Measurements from ENCODE around the gene ZFAND3. TPM values are rescaled to one million over a fixed set of nuclear protein-coding genes. Genes with fewer than 3 reads are reported as not detected.
"Not testable (repeated sequence)": the region's sequence is repeated elsewhere in the genome, so short reads cannot be mapped to it uniquely, and the experiment has no call there.

Gene ZFAND3
- total and polyA plus RNA-seq, 3 donors from 2014 or later = 104 to 329 (median 109) TPM

DNA sequence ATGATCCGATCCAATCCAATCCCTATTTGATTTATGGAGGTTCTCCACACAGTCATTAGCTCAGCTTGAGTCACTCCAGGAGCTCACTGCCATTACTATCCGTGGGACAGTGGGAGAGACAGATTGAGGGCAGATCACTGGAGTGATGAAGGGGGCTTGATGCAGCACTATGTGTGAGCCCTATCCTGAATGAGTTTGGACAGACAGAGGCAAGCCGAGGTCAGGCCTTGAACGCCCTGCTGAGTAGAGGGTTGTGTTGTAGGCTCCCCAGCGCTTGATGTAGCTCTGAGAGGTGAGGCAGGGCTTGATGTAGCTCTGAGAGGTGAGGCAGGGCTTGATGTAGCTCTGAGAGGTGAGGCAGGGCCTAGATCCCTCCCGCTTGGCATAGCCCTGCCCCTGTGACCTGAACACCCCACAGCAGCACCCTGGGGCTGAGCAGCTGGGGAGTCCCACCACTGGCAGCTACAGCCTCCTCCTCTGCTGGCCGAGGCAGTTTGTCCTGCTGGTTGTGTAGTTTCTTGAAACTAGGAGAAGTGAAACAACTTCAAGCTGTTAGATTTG, 58.7 kb downstream of the ZFAND3 start:
- Histone ChIP-seq H3K27me3 (no peaks in the 10 kb centered on the region), H3K4me1 (peaks cover 11% of the 10 kb centered on the region), H3K27ac (no peak overlapping the region), H3K4me3 (no peak overlapping the region), H3K9me3 (no peaks in the 10 kb centered on the region), H3K36me3 (ENCODE audit: low read depth, missing control alignments) (no peaks in the 10 kb centered on the region)
- 74 to 83% methylated on average over 7 of the region's 7 CpGs for WGBS, 2 donors
- DNase-seq = no peak
- TF ChIP-seq, protein P1, sequence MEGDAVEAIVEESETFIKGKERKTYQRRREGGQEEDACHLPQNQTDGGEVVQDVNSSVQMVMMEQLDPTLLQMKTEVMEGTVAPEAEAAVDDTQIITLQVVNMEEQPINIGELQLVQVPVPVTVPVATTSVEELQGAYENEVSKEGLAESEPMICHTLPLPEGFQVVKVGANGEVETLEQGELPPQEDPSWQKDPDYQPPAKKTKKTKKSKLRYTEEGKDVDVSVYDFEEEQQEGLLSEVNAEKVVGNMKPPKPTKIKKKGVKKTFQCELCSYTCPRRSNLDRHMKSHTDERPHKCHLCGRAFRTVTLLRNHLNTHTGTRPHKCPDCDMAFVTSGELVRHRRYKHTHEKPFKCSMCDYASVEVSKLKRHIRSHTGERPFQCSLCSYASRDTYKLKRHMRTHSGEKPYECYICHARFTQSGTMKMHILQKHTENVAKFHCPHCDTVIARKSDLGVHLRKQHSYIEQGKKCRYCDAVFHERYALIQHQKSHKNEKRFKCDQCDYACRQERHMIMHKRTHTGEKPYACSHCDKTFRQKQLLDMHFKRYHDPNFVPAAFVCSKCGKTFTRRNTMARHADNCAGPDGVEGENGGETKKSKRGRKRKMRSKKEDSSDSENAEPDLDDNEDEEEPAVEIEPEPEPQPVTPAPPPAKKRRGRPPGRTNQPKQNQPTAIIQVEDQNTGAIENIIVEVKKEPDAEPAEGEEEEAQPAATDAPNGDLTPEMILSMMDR (IDR thresholded peaks at IDR 0.05) = no peak
- no peak for TF ChIP-seq POLR2A (IDR thresholded peaks at IDR 0.05)
- intact Hi-C loops (cut with DNase I; ENCODE audit: low total_unique reads) = no loop called here

DNA sequence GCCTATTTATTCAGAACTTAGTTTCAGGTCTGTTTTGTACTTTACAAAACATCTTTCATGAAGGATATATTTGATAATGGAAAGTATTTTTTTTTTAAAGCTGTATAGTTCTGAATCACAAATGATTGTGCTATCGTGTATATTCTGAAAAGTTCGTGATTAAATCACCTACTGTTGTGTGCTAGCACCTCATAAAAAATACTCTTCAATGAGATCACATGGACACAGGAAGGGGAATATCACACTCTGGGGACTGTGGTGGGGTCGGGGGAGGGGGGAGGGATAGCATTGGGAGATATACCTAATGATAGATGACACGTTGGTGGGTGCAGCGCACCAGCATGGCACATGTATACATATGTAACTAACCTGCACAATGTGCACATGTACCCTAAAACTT, 61.1 kb downstream of the ZFAND3 start:
- intact Hi-C loops (cut with DNase I; ENCODE audit: low total_unique reads); H3K9me3 ChIP-seq; H3K27ac ChIP-seq; DNase-seq; H3K4me3 ChIP-seq; H3K36me3 ChIP-seq (ENCODE audit: low read depth, missing control alignments); H3K27me3 ChIP-seq: not testable (repeated sequence)
- H3K4me1 ChIP-seq = peaks cover 11% of the 10 kb centered on the region
- 84 to 85% methylated on average over 5 of the region's 5 CpGs for WGBS, 2 donors

DNA sequence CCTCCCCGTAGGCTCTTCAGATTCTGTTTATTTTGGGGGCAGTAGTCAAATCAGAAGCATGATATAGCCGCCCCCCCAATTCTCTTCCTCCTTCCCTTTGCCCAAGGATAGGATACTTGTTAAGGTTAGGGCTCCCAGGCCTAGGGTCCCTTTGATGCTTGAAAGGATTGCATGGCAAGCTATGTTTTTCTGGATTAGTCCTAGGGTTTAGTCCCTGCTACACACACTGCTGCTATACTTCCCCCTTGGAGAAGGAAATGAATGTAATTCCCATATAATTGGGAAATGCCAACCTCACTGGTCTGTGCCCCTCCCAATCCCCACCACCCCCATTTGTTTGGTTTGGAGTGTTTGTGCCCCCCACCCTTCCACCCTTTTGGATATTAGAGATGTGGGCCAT, 62.8 kb downstream of the ZFAND3 start:
- H3K4me1 ChIP-seq = peaks cover 11% of the 10 kb centered on the region
- 93 to 94% methylated on average over 2 of the region's 2 CpGs for WGBS, 2 donors
- H3K27ac ChIP-seq = no peak overlapping the region

DNA sequence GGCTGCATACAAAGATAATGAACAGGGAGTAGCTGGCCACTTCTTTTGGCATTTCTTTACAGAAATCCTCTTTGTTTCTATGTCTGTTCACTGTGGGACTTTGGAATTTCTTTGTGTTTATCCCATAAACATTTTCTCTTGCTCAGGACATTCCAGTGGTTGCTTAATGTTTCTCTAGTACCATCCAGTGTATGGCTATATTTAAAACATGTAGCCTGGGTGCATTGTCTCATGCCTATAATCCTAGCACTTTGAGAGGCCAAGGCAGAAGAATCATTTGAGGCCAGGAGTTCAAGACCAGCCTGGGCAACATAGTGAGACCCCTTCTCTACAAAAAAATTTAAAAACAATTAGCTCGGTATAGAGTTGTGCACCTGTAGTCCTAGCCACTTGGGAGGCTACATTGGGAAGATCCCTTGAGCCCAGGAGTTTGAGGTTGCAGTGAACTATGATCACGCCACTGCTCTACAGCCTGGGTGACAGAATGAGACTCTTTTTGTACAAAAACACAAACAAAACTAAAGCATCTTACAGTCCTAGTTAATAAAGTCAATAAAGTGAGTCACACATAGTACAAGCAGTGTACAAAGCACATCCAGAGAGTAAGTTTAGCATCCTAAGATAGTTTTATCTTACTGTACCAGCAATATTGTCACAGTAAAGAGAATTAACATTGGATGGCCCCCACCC, 63.3 kb downstream of the ZFAND3 start:
- no peak overlapping the region for H3K27ac ChIP-seq
- 91 to 94% methylated on average over 2 of the region's 2 CpGs for whole genome bisulfite sequencing, 2 donors
- no peaks in the 10 kb centered on the region for H3K36me3 ChIP-seq (ENCODE audit: low read depth, missing control alignments)
- intact Hi-C loops (cut with DNase I; ENCODE audit: low total_unique reads) = no loop called here
- TF ChIP-seq, protein P1 (IDR thresholded peaks at IDR 0.05) = no peak
- TF ChIP-seq POLR2A (IDR thresholded peaks at IDR 0.05) = no peak
- H3K9me3 ChIP-seq = no peaks in the 10 kb centered on the region
- no peak overlapping the region for H3K4me3 ChIP-seq
- H3K4me1 ChIP-seq = peaks cover 6% of the 10 kb centered on the region
- H3K27me3 ChIP-seq = no peaks in the 10 kb centered on the region
- DNase-seq = no peak

More for the DNA sequence above, 62.8 kb downstream of the ZFAND3 start:
- intact Hi-C loops (cut with DNase I; ENCODE audit: low total_unique reads) = no loop called here
- Histone ChIP-seq H3K36me3 (ENCODE audit: low read depth, missing control alignments) (no peaks in the 10 kb centered on the region), H3K27me3 (no peaks in the 10 kb centered on the region), H3K9me3 (no peaks in the 10 kb centered on the region), H3K4me3 (no peak overlapping the region)
- no peak for DNase-seq
- no peak for TF ChIP-seq POLR2A (IDR thresholded peaks at IDR 0.05)
- TF ChIP-seq, protein P1 (IDR thresholded peaks at IDR 0.05) = no peak

DNA sequence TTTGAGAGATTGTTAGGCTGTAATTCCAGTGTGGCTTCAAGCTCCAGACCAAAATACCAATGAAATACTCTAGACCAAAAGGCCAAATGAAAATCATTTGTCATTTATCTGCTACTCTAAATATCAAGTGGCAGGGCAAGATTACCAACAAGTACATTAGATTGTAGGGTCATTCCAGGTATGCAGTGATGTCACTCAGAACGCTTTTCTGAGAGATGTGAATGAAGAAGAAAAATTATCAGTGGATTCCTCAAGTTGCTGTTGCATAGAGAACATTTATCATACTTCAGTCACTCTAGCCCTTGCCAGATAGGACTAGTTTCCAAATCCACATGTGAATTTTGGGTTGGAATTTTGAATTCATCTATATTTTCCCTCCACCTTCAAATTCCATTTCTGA, 65.0 kb downstream of the ZFAND3 start:
- whole genome bisulfite sequencing, 2 donors = 87 to 95% methylated on average over 1 of the region's 1 CpG
- intact Hi-C loops (cut with DNase I; ENCODE audit: low total_unique reads) = no loop called here

More for the DNA sequence above, 65.0 kb downstream of the ZFAND3 start:
- no peaks in the 10 kb centered on the region for H3K27me3 ChIP-seq
- H3K9me3 ChIP-seq = no peaks in the 10 kb centered on the region
- TF ChIP-seq POLR2A (IDR thresholded peaks at IDR 0.05) = no peak
- TF ChIP-seq, protein P1 (IDR thresholded peaks at IDR 0.05) = no peak
- no peak for DNase-seq
- no peak overlapping the region for H3K4me3 ChIP-seq
- H3K27ac ChIP-seq = no peak overlapping the region
- no peaks in the 10 kb centered on the region for H3K36me3 ChIP-seq (ENCODE audit: low read depth, missing control alignments)
- peaks cover 3% of the 10 kb centered on the region for H3K4me1 ChIP-seq

Data from testis (tissue), 3 donors.